Posterior vena cava (tissue), 2 donors: ENCODE measurements around the gene RBMS2. TPM values are rescaled to one million over a fixed set of nuclear protein-coding genes. Genes with fewer than 3 reads are reported as not detected.
"Not testable (repeated sequence)": the region's sequence is repeated elsewhere in the genome, so short reads cannot be mapped to it uniquely, and the experiment has no call there.

Source experiments
- DNase-seq: peaks from one replicate; pipeline ENCODE4 v3.0.0-alpha.2; 2020; ENCODE audit warnings: low spot score
- intact Hi-C, 2 donors: fragments of 100-400 bp; cut with DNase I; formaldehyde crosslinking; loops; one replicate each; pipeline versions ENCODE4 v1.14.1 to v1.14.2; 2022 to 2023
- long read RNA-seq, 2 donors: library from polyadenylated mRNA; unstranded; transcript quantifications; one replicate each; pipeline ENCODE4 v2.0.0, GENCODE V29; 2020 to 2021
- total RNA-seq, 2 donors: library from RNA; stranded (reverse); fragmentation: NEBNext Ultra II Directional; extraction: Animal tissue kit (Norgen Biotek cat#: 25700); gene quantifications; one replicate each; pipeline ENCODE4 v1.2.1, GENCODE V29; 2021
- donor health status: DM: yes; HTN: yes; CAD: no.
- donor health status: DM: yes; HTN: yes; CAD: no.

The RBMS2 gene
- total RNA-seq: 10 to 100 TPM; 57.2 to 60.5 TPM
- long read RNA-seq, donor 1, partial matches to known transcripts: 1 of 10 reads
- long read RNA-seq, donor 1, other reads (novel, unspliced or antisense): 9 of 10 reads
- long read RNA-seq, donor 2, full-length matches to known transcripts: 1 of 15 reads
- long read RNA-seq, donor 2, partial matches to known transcripts: 1 of 15 reads
- long read RNA-seq, donor 2, other reads (novel, unspliced or antisense): 13 of 15 reads

- peak; percentile 90 for DNase-seq
- intact Hi-C loops: loop anchor here in 1 of 2 donors (5.0 kb wide), 1 partner anchor 116 kb away; no protein-coding TSS in a partner anchor
These were observed at the start of gene RBMS2 for GRCh38 chr12:56521590-56522371. Gene RBMS2 (plus strand): TSS chr12:56521820. CDS start chr12:56522024, 204 bp downstream.

GRCh38 chr12:56474389-56474788 lies 47.2 kb upstream of the RBMS2 start:
- intact Hi-C loops: no loop called here
- no peak for DNase-seq

GRCh38 chr12:56476143-56476542 lies 45.5 kb upstream of the RBMS2 start:
- intact Hi-C loops: no loop called here
- no peak for DNase-seq

- no peak for DNase-seq
- intact Hi-C loops: no loop called here
These were observed 44.6 kb upstream of the RBMS2 start for GRCh38 chr12:56476972-56477432.

- no peak for DNase-seq
- intact Hi-C loops: no loop called here
These were observed 43.9 kb upstream of the RBMS2 start for GRCh38 chr12:56477521-56478225.

- DNase-seq: no peak
- intact Hi-C loops: no loop called here
These were observed 42.0 kb upstream of the RBMS2 start for GRCh38 chr12:56479625-56480024.

- DNase-seq: no peak
- intact Hi-C loops: no loop called here
These were observed 37.1 kb upstream of the RBMS2 start for GRCh38 chr12:56484566-56484965.

- DNase-seq: no peak
These were observed 34.9 kb upstream of the RBMS2 start for GRCh38 chr12:56486694-56487093.

GRCh38 chr12:56487448-56488040 lies 34.1 kb upstream of the RBMS2 start:
- intact Hi-C loops: no loop called here
- no peak for DNase-seq

More at GRCh38 chr12:56486694-56487093, 34.9 kb upstream of the RBMS2 start:
- intact Hi-C loops: no loop called here

- intact Hi-C loops: no loop called here
- peak; percentile 90 for DNase-seq
These were observed 33.3 kb upstream of the RBMS2 start, which contains the start of gene GLS2 for GRCh38 chr12:56488041-56488955. Gene GLS2 (minus strand): TSS chr12:56488161. CDS start chr12:56488118, 43 bp downstream.

GRCh38 chr12:56490360-56490759 lies 31.3 kb upstream of the RBMS2 start:
- intact Hi-C loops: no loop called here
- DNase-seq: no peak

GRCh38 chr12:56493409-56494105 lies 28.1 kb upstream of the RBMS2 start:
- intact Hi-C loops, DNase-seq: not testable (repeated sequence)

GRCh38 chr12:56494106-56494415 lies 27.6 kb upstream of the RBMS2 start:
- intact Hi-C loops, DNase-seq: not testable (repeated sequence)

- DNase-seq, intact Hi-C loops: not testable (repeated sequence)
These were observed 27.1 kb upstream of the RBMS2 start for GRCh38 chr12:56494481-56494880.

- intact Hi-C loops: not testable (repeated sequence)
- peak; percentile 85 for DNase-seq
These were observed 24.9 kb upstream of the RBMS2 start for GRCh38 chr12:56496704-56497103.

- intact Hi-C loops, DNase-seq: not testable (repeated sequence)
These were observed 23.3 kb upstream of the RBMS2 start for GRCh38 chr12:56498126-56498902.

- DNase-seq, intact Hi-C loops: not testable (repeated sequence)
These were observed 22.2 kb upstream of the RBMS2 start for GRCh38 chr12:56499452-56499851.
